ENCODE results near the gene CTRB1. TPM values are rescaled to one million over a fixed set of nuclear protein-coding genes. Genes with fewer than 3 reads are reported as not detected.
"Not testable (repeated sequence)": the region's sequence is repeated elsewhere in the genome, so short reads cannot be mapped to it uniquely, and the experiment has no call there.

The CTRB1 gene
- total RNA-seq, 1 donor from 2014 or later, result not detected

DNA sequence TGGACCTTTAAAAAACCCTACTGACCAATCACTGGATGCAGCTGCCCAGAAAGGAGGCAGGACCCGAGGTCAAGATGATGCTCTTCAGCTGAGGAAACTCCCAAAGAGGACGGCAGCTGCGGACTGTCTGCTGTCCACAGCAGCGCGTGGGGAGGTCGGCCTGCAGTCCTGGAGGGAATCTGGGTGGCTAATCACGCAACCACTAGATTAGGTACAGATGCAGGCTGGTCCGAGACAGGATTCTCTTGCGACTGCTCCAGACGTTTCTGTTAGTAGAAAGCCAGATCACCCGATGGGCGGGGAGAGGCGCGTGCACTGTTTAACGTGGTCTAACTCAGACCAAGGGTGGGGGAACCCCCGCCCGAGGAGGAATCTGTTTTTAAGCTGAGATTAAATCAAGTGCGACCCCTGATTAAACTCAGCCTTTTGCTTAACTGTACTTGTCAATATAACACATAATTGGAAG lies 20.6 kb upstream of the CTRB1 start:
- FAIRE-seq (no peak), DNase-seq (ENCODE audit: low read depth) (no peak)
- no peak overlapping the region for H3K4me3 ChIP-seq (ENCODE audit: low read depth, low read length)
- no peaks in the 10 kb centered on the region for H3K36me3 ChIP-seq (ENCODE audit: control insufficient read depth, insufficient read depth, low read length)
- TF ChIP-seq, protein P1, sequence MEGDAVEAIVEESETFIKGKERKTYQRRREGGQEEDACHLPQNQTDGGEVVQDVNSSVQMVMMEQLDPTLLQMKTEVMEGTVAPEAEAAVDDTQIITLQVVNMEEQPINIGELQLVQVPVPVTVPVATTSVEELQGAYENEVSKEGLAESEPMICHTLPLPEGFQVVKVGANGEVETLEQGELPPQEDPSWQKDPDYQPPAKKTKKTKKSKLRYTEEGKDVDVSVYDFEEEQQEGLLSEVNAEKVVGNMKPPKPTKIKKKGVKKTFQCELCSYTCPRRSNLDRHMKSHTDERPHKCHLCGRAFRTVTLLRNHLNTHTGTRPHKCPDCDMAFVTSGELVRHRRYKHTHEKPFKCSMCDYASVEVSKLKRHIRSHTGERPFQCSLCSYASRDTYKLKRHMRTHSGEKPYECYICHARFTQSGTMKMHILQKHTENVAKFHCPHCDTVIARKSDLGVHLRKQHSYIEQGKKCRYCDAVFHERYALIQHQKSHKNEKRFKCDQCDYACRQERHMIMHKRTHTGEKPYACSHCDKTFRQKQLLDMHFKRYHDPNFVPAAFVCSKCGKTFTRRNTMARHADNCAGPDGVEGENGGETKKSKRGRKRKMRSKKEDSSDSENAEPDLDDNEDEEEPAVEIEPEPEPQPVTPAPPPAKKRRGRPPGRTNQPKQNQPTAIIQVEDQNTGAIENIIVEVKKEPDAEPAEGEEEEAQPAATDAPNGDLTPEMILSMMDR (IDR thresholded peaks at IDR 0.05; ENCODE audit: insufficient read depth, low read length, severe bottlenecking), result no peak
- H3K27me3 ChIP-seq (ENCODE audit: control insufficient read depth, insufficient read depth, low read length), result peaks cover 4% of the 10 kb centered on the region

DNA sequence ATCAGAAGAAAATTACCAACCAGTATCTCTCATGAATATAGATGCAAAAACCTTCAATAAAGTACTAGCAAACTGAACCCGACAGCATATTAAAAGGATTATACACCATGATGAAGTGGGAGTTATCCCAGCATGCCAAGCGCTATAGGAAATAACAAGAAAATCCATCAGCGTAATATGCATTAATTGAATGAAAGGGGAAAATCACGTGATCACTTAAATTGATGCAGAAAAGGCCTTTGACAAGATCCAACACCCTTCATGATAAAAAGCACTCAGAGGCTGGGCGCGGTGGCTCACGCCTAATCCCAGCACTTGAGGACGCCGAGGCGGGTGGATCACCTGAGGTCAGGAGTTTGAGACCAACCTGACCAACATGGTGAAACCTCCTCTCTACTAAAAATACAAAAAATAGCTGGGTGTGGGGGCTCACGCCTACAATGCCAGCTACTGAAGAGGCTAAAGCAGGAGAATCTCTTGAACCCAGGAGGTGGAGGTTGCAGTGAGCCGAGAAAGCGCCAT lies 16.7 kb upstream of the CTRB1 start:
- DNase-seq (ENCODE audit: low read depth) (no peak), FAIRE-seq (no peak)
- Histone ChIP-seq H3K36me3 (ENCODE audit: control insufficient read depth, insufficient read depth, low read length) (no peaks in the 10 kb centered on the region), H3K4me3 (ENCODE audit: low read depth, low read length) (no peak overlapping the region), H3K27me3 (ENCODE audit: control insufficient read depth, insufficient read depth, low read length) (peaks cover 4% of the 10 kb centered on the region)
- TF ChIP-seq, protein P1 (IDR thresholded peaks at IDR 0.05; ENCODE audit: insufficient read depth, low read length, severe bottlenecking), result no peak

DNA sequence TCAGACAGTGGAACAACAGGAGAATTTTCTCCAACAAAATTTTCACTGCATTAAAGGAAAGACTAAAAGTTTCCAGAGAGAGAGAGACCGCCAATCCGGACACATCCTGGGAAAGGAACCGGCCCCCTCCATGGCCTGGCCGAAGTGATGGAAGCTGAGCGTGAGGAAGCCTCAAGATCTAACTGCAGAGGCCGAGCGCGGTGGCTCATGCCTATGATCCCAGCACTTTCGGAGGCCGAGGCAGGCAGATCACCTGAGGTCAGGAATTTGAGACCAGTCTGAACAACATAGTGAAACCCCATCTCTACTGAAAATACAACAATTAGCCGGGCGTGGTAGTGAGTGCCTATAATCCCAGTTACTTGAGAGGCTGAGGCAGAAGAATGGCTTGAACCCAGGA lies 15.7 kb upstream of the CTRB1 start:
- Histone ChIP-seq H3K4me3 (ENCODE audit: low read depth, low read length) (no peak overlapping the region), H3K36me3 (ENCODE audit: control insufficient read depth, insufficient read depth, low read length) (no peaks in the 10 kb centered on the region), H3K27me3 (ENCODE audit: control insufficient read depth, insufficient read depth, low read length) (no peaks in the 10 kb centered on the region)
- TF ChIP-seq, protein P1 (IDR thresholded peaks at IDR 0.05; ENCODE audit: insufficient read depth, low read length, severe bottlenecking), result no peak
- DNase-seq (ENCODE audit: low read depth) (no peak), FAIRE-seq (no peak)

DNA sequence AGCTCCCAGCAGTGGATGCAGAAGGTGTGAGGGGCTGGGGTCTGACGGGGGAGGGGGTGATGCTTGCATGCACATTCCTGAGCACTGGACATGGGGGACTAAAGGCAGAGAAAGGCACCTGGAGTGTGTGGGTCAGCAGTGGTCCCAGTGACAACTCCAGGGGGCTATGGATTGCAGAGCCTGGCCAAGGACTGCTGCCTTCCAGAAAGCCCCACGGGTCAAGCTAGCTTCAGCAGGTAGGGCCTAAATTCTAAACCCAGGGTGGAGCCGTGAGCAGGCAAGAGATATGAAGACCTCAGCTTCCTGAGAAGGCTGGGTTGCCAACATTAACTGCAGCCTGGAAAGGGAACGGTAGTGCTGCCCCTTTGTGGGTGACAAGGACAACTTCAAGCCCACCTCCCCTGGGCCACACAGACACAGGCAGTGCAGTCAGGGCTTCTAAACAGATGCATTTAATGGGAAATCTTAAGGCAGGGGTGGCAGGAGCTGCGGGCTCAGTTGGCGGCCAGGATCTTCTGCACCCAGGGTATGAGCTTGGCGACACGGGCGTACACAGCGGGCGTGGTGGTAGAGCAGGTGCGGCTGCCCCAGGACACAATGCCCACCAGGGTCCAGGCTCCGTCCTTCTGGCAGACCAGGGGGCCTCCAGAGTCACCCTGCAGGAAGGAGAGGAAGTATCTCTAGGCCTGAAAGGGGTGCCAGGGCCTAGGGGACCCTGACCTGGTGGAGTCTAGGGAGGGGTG lies 14.9 kb upstream of the CTRB1 start:
- FAIRE-seq, result no peak
- no peak overlapping the region for H3K4me3 ChIP-seq (ENCODE audit: low read depth, low read length)
- no peaks in the 10 kb centered on the region for H3K27me3 ChIP-seq (ENCODE audit: control insufficient read depth, insufficient read depth, low read length)
- DNase-seq (ENCODE audit: low read depth), result no peak
- TF ChIP-seq, protein P1 (IDR thresholded peaks at IDR 0.05; ENCODE audit: insufficient read depth, low read length, severe bottlenecking), result no peak
- H3K36me3 ChIP-seq (ENCODE audit: control insufficient read depth, insufficient read depth, low read length), result no peaks in the 10 kb centered on the region

DNA sequence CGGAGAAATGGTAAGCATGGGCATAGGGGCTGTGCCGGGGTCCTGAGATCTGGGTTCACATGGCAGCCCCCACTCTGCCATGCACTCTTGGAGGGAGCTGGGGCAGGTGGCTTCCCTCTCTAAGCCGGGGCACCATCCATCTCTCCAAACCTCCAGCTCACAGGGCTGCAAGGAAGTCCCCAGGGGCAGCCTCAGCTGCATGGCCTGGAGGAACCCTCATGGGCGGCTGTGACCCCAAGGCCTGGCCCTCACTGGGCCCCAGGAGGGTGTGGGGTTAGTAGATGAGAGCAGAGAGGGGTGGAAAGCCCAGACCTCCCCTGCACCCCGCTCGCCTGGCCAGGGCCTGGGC lies 14.4 kb upstream of the CTRB1 start:
- DNase-seq (ENCODE audit: low read depth) (no peak), FAIRE-seq (no peak)
- H3K27me3 ChIP-seq (ENCODE audit: control insufficient read depth, insufficient read depth, low read length), result no peaks in the 10 kb centered on the region
- TF ChIP-seq, protein P1 (IDR thresholded peaks at IDR 0.05; ENCODE audit: insufficient read depth, low read length, severe bottlenecking), result no peak
- no peak overlapping the region for H3K4me3 ChIP-seq (ENCODE audit: low read depth, low read length)
- no peaks in the 10 kb centered on the region for H3K36me3 ChIP-seq (ENCODE audit: control insufficient read depth, insufficient read depth, low read length)

DNA sequence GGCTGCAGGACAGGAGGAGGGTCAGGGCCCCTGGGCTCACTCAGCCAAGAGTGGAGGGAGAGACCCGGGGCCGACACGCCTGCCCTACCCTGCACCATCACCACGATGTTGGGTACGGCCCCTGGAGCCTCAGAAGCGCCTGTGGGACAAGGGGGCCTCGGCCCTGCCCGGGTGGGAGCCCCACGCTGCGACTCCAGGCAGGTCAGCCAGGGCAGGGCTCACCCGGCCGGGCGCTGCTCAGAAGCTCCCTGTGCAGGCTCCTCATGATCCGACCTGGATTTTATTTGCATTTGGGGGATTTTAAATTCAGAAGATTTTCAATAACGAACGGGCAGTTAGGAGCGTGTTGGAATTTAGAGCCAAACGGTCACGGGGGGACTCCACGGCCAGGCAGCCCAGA lies 13.9 kb upstream of the CTRB1 start:
- not testable (repeated sequence) for H3K36me3 ChIP-seq (ENCODE audit: control insufficient read depth, insufficient read depth, low read length); H3K27me3 ChIP-seq (ENCODE audit: control insufficient read depth, insufficient read depth, low read length); H3K4me3 ChIP-seq (ENCODE audit: low read depth, low read length); FAIRE-seq; DNase-seq (ENCODE audit: low read depth)

DNA sequence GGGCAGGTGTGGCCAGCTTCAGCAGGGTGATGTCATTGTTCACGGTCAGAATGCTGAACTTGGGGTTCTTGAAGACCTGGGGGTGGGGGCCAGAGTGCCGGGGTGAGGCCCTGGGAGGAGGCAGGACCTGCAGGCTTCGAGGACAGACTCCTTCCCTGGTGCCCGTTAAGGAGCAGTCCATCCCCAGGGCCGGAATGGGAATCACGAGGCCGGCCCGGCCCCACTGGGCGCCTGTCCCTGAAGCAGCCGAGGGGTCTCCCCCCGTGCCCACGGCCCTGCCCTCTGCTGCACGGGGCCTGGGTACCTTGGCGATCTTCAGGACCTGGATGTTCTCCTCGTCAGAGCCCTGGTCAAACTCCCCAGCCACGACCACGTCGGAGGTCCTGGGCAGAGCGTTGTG lies 13.3 kb upstream of the CTRB1 start:
- H3K4me3 ChIP-seq (ENCODE audit: low read depth, low read length); H3K36me3 ChIP-seq (ENCODE audit: control insufficient read depth, insufficient read depth, low read length); DNase-seq (ENCODE audit: low read depth); H3K27me3 ChIP-seq (ENCODE audit: control insufficient read depth, insufficient read depth, low read length): not testable (repeated sequence)
- FAIRE-seq, result peak; percentile 93

DNA sequence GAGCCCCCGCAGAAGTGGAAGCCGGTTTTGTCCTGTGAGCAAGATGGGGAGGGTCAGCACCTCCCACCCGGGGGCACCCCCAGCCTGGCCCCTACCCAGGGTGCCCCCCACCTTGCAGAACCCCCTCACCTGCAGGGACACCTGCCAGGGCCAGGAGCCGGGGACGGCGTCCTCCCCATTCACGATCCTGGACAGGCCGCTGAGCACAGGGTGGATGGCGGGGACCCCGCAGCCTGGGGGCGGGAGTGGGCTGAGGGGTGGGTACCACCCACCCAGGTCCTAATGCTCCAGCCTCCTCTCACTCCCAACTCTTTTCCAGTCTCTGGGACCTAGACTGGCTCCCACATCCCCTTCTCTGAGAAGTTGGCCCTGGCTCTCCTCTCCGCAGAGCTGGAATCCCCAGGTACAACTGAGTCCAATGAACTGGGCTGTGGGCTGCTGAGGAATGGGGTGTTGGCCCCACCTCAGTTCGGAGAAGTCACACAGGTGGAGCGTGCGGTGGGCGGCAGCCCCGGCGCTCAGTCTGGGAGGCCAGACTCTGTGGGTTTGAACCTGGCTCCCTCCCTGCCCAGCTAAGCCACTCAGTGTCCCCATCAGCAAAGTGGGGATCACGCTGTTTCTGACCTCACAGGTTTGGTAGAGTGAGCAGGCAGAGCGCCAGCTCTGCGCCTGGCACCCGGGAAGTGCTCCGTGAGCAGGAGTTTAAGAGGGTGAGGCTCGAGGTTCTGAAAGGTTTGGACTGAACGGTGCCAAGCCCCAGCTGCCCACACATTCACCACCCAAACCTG lies 12.6 kb upstream of the CTRB1 start:
- DNase-seq (ENCODE audit: low read depth); FAIRE-seq; H3K27me3 ChIP-seq (ENCODE audit: control insufficient read depth, insufficient read depth, low read length); H3K4me3 ChIP-seq (ENCODE audit: low read depth, low read length); H3K36me3 ChIP-seq (ENCODE audit: control insufficient read depth, insufficient read depth, low read length): not testable (repeated sequence)
